ENCODE results near the gene USP13.

GRCh38 chr3:179775416-179776122 is 122.7 kb downstream of the USP13 start:
- TF ChIP-seq CTCF (IDR thresholded peaks at IDR 0.05), result no peak
- TF ChIP-seq POLR2AphosphoS5 (IDR thresholded peaks at IDR 0.05), result no peak

Data from gastroesophageal sphincter (tissue), 3 donors.